HepG2 (cell line): ENCODE results near the gene FABP1. TPM values are rescaled to one million over a fixed set of nuclear protein-coding genes. Genes with fewer than 3 reads are reported as not detected.

Source experiments
- BRF2 ChIP-seq: sonication (generic); formaldehyde crosslinking; IDR thresholded peaks from 2 replicates; pipeline ENCODE4 v1.8.1; 2022; ENCODE audit warnings: mild to moderate bottlenecking, missing genetic modification reagents
- DRAP1 ChIP-seq: IDR thresholded peaks from 2 replicates; pipeline ENCODE4 v1.6.1; 2016; ENCODE audit warnings: missing genetic modification reagents, missing compliant biosample characterization
- HNRNPUL1 ChIP-seq: fragments of 200-400 bp; formaldehyde crosslinking; IDR thresholded peaks from 2 replicates; pipeline ENCODE4 v1.6.1; 2017; ENCODE audit warnings: low read depth, mild to moderate bottlenecking, low read length, moderate library complexity
- JUN ChIP-seq: sonication (generic); formaldehyde crosslinking; IDR thresholded peaks from 2 replicates; pipeline ENCODE4 v1.4.0; 2020; ENCODE audit warnings: mild to moderate bottlenecking, missing genetic modification reagents
- KLF11 ChIP-seq: IDR thresholded peaks from 2 replicates; pipeline ENCODE4 v1.6.1; 2016; ENCODE audit warnings: missing compliant biosample characterization
- MAFF ChIP-seq: IDR thresholded peaks from 2 replicates; pipeline ENCODE4 v1.6.1; 2011; ENCODE audit warnings: low read depth, low read length, improper control_type of control experiment
- MATR3 ChIP-seq: sonication (generic); formaldehyde crosslinking; IDR thresholded peaks from 2 replicates; pipeline ENCODE4 v1.4.0; 2020; ENCODE audit warnings: missing genetic modification reagents
- POLR2AphosphoS5 ChIP-seq: IDR thresholded peaks from 2 replicates; pipeline ENCODE4 v1.6.1; 2012; ENCODE audit warnings: low read depth, low read length
- RNF2 ChIP-seq: fragments of 450-650 bp; conservative IDR thresholded peaks from 2 replicates; pipeline ENCODE4 v1.6.1; 2016; ENCODE audit warnings: low read depth
- SMARCE1 ChIP-seq: fragments of 450-650 bp; IDR thresholded peaks from 2 replicates; pipeline ENCODE4 v1.6.1; 2017; ENCODE audit warnings: borderline replicate concordance
- SRSF4 ChIP-seq: fragments of 200-400 bp; formaldehyde crosslinking; IDR thresholded peaks from one replicate; pipeline ENCODE4 v1.6.1; 2018; ENCODE audit warnings: mild to moderate bottlenecking, low read depth, low read length, moderate library complexity; ENCODE audit not compliant: poor library complexity, severe bottlenecking
- TCF12 ChIP-seq, 2 experiments: fragments of 450-650 bp in 1 of 2; sonication (generic) in 1 of 2; formaldehyde crosslinking in 1 of 2; IDR thresholded peaks; 2 replicates each; pipeline versions ENCODE4 v1.6.1 to v1.8.0; 2017 to 2022; ENCODE audit warnings: antibody characterized with exemption in 1 of 2, mild to moderate bottlenecking in 1 of 2, missing genetic modification reagents in 1 of 2, moderate library complexity in 1 of 2
- THAP8 ChIP-seq: sonication (generic); formaldehyde crosslinking; IDR thresholded peaks from 2 replicates; pipeline ENCODE4 v1.5.1; 2020; ENCODE audit warnings: missing genetic modification reagents, mild to moderate bottlenecking, borderline replicate concordance
- ZBTB42 ChIP-seq: sonication (generic); formaldehyde crosslinking; IDR thresholded peaks from 2 replicates; pipeline ENCODE4 v1.5.0; 2020; ENCODE audit warnings: mild to moderate bottlenecking, missing genetic modification reagents
- ZBTB7B ChIP-seq: sonication (generic); formaldehyde crosslinking; IDR thresholded peaks from 2 replicates; pipeline ENCODE4 v1.4.0; 2020; ENCODE audit warnings: missing genetic modification reagents
- ZHX2 ChIP-seq, 2 experiments: sonication (generic) in 1 of 2; formaldehyde crosslinking in 1 of 2; IDR thresholded peaks; 2 replicates each; pipeline versions ENCODE4 v1.6.1 to v1.9.0; 2014 to 2022; ENCODE audit warnings: antibody characterized with exemption in 1 of 2, borderline replicate concordance in 1 of 2, inconsistent platforms in 1 of 2, low read depth in 1 of 2, missing genetic modification reagents in 1 of 2
- ZMAT3 ChIP-seq: sonication (generic); formaldehyde crosslinking; conservative IDR thresholded peaks from 2 replicates; pipeline ENCODE4 v1.7.0; 2021; ENCODE audit warnings: missing genetic modification reagents
- ZNF24 ChIP-seq: fragments of 450-650 bp; IDR thresholded peaks from 2 replicates; pipeline ENCODE4 v1.6.1; 2017; ENCODE audit warnings: antibody characterized with exemption, mild to moderate bottlenecking
- ZNF577 ChIP-seq: sonication (generic); formaldehyde crosslinking; IDR thresholded peaks from 2 replicates; pipeline ENCODE4 v1.4.0; 2020; ENCODE audit warnings: mild to moderate bottlenecking, low read depth, missing genetic modification reagents, borderline replicate concordance
- ZNF652 ChIP-seq: IDR thresholded peaks from 2 replicates; pipeline ENCODE4 v1.6.1; 2016; ENCODE audit warnings: low read depth, borderline replicate concordance
- ZNF781 ChIP-seq: sonication (generic); formaldehyde crosslinking; IDR thresholded peaks from 2 replicates; pipeline ENCODE4 v1.5.1; 2020; ENCODE audit warnings: borderline replicate concordance, mild to moderate bottlenecking, missing genetic modification reagents; ENCODE audit errors: not compliant biosample characterization
- polyA plus RNA-seq, 8 experiments: library from polyadenylated mRNA; depleted of rRNA in 3 of 8; stranded (reverse) in 7 of 8; unstranded in 1 of 8; fragments of >200 nt; fragmentation: Illumina TruSeq in 4 of 8; extraction: Trizol in 4 of 8; gene quantifications; 2 replicates each; pipeline versions ENCODE4 v1.2.1 to v1.2.3, GENCODE V29; 2011 to 2016; ENCODE audit warnings: low read depth in 4 of 8, missing spikeins in 1 of 8, mixed read lengths in 1 of 8; ENCODE audit not compliant: insufficient read depth in 1 of 8
- total RNA-seq, 5 experiments: library from RNA; depleted of rRNA; stranded (reverse); fragments of >200 nt; fragmentation: Illumina TruSeq; extraction: Trizol; gene quantifications; 2 replicates each; pipeline ENCODE4 v1.2.3, GENCODE V29; 2016; ENCODE audit warnings: low read depth in 1 of 5

FABP1 gene
- total and polyA plus RNA-seq, 2 of the 13 experiments (the other 11 are each of a cell fraction or from before 2014, with no cell fraction given), result 644 to 1,608 TPM

- TF ChIP-seq ZHX2 (IDR thresholded peaks at IDR 0.05; ENCODE audit: low read depth) (no peak), ZHX2 (CRISPR knock-in tag; IDR thresholded peaks at IDR 0.05; ENCODE audit: borderline replicate concordance) (no peak), JUN (CRISPR knock-in tag) (peak; percentile 62; the same call in 1 of the 2 replicates), RNF2 (no peak), THAP8 (CRISPR knock-in tag) (no peak), POLR2AphosphoS5 (peak; percentile 74), ZMAT3 (no peak), TCF12 (IDR thresholded peaks at IDR 0.05) (no peak), TCF12 (CRISPR knock-in tag; IDR thresholded peaks at IDR 0.05) (no peak), ZBTB7B (CRISPR knock-in tag) (peak; percentile 85), HNRNPUL1 (peak; percentile 70; the same call in 1 of the 2 replicates), ZNF577 (no peak), SMARCE1 (no peak), ZNF781 (no peak), ZNF652 (peak; percentile 93), DRAP1 (CRISPR knock-in tag) (peak; percentile 95), MAFF (no peak), SRSF4 (no peak), KLF11 (CRISPR knock-in tag) (0 out of 2 replicates have a peak, but pooled peaks have one; percentile 47), ZBTB42 (no peak), ZNF24 (no peak), MATR3 (no peak), BRF2 (CRISPR knock-in tag) (no peak)
These were observed 11.4 kb upstream of the FABP1 start (continued) for GRCh38 chr2:88139203-88139702.
